PC-3 (cell line): ENCODE measurements around the gene SETDB1. TPM values are rescaled to one million over a fixed set of nuclear protein-coding genes. Genes with fewer than 3 reads are reported as not detected.

Experiments
- ATAC-seq: fragments of 200-7000 bp; cut with Tn5 transposase; 2 replicates; pipeline ENCODE4 v1.9.1; 2020; ENCODE audit warnings: mild to moderate bottlenecking, moderate library complexity
- BruUV-seq: library from RNA; stranded (reverse); fragments of 400-500 nt; replicated peaks from 2 replicates; lab custom pipeline; 2021; lab: Mats Ljungman, UMichigan
- CTCF ChIA-PET: fragments of 300-600 bp; sonication (Branson Sonifier 250); formaldehyde crosslinking; loops from one replicate; lab custom pipeline; 2022; ENCODE audit warnings: antibody characterized with exemption; lab: Charles Lee
- POLR2A ChIA-PET: fragments of 300-600 bp; sonication (Branson Sonifier 250); formaldehyde crosslinking; loops from one replicate; lab custom pipeline; 2022; ENCODE audit warnings: antibody characterized with exemption; ENCODE audit not compliant: unreplicated experiment; lab: Charles Lee
- DNase-seq: peaks from one replicate; pipeline ENCODE4 v3.0.0-alpha.2; 2015
- H2AFZ ChIP-seq: fragments of 300-600 bp; sonication (generic); 2 replicates; pipeline ENCODE4 v1.6.0; 2016; ENCODE audit warnings: antibody characterized with exemption, low read length
- H3F3A ChIP-seq: fragments of 300-600 bp; sonication (generic); one replicate; pipeline ENCODE4 v1.6.0; 2017; ENCODE audit warnings: antibody characterized with exemption, low read length, control low read depth, mild to moderate bottlenecking; ENCODE audit not compliant: unreplicated experiment
- H3K27ac ChIP-seq: fragments of 300-600 bp; sonication (generic); 2 replicates; pipeline ENCODE4 v1.5.1; 2016; ENCODE audit warnings: mild to moderate bottlenecking, low read length
- H3K27me3 ChIP-seq: fragments of 300-600 bp; sonication (generic); 2 replicates; pipeline ENCODE4 v1.6.1; 2016; ENCODE audit warnings: low read length, mixed read lengths
- H3K36me3 ChIP-seq: fragments of 300-600 bp; sonication (generic); 2 replicates; pipeline ENCODE4 v1.6.1; 2016; ENCODE audit warnings: low read depth, mixed run types, low read length, mixed read lengths
- H3K4me1 ChIP-seq: fragments of 300-600 bp; sonication (generic); 2 replicates; pipeline ENCODE4 v1.5.1; 2016; ENCODE audit warnings: low read length; ENCODE audit not compliant: insufficient read depth
- H3K4me2 ChIP-seq: fragments of 300-600 bp; sonication (generic); 2 replicates; pipeline ENCODE4 v1.6.0; 2016; ENCODE audit warnings: low read length
- H3K4me3 ChIP-seq: fragments of 300-600 bp; sonication (generic); 2 replicates; pipeline ENCODE4 v1.5.1; 2016; ENCODE audit warnings: mild to moderate bottlenecking, low read length, mixed read lengths
- H3K79me2 ChIP-seq: fragments of 300-600 bp; sonication (generic); 2 replicates; pipeline ENCODE4 v1.6.1; 2017; ENCODE audit warnings: low read length, mixed read lengths
- H3K9ac ChIP-seq: fragments of 300-600 bp; sonication (generic); 2 replicates; pipeline ENCODE4 v1.6.0; 2016; ENCODE audit warnings: mild to moderate bottlenecking, low read length
- H3K9me2 ChIP-seq: fragments of 300-600 bp; sonication (generic); replicated peaks from 2 replicates; pipeline ENCODE4 v1.6.1; 2016; ENCODE audit warnings: mixed run types, low read length, mixed read lengths
- H3K9me3 ChIP-seq: fragments of 300-600 bp; sonication (generic); 2 replicates; pipeline ENCODE4 v1.6.1; 2016; ENCODE audit warnings: low read length, mixed read lengths
- H4K20me1 ChIP-seq: fragments of 300-600 bp; sonication (generic); 2 replicates; pipeline ENCODE4 v1.6.1; 2016; ENCODE audit warnings: low read length, mixed read lengths
- EZH2 ChIP-seq: fragments of 300-600 bp; sonication (generic); IDR thresholded peaks from one replicate; pipeline ENCODE4 v1.6.1; 2017; ENCODE audit warnings: antibody characterized with exemption, mild to moderate bottlenecking, low read length; ENCODE audit not compliant: unreplicated experiment
- EZH2phosphoT487 ChIP-seq: fragments of 300-600 bp; sonication (generic); IDR thresholded peaks from 2 replicates; pipeline ENCODE4 v1.6.1; 2018; ENCODE audit warnings: mild to moderate bottlenecking, antibody characterized with exemption, low read length, borderline replicate concordance
- intact Hi-C: fragments of 100-400 bp; cut with micrococcal nuclease; formaldehyde crosslinking; loops from 2 replicates; pipeline ENCODE4 v1.9.0; 2023
- total RNA-seq: library from RNA; depleted of rRNA; stranded (reverse); fragments of >200 nt; gene quantifications from 2 replicates; pipeline ENCODE4 v1.2.3, GENCODE V29; 2014
- TF ChIP-seq, protein P1 (sequence below): fragments of 300-600 bp; sonication (generic); conservative IDR thresholded peaks from 2 replicates; pipeline ENCODE4 v1.5.1; 2017; ENCODE audit warnings: antibody characterized with exemption, low read depth, mild to moderate bottlenecking, low read length

The SETDB1 gene
- total RNA-seq, 1 experiment from 2014 or later, result 42.4 TPM

DNA sequence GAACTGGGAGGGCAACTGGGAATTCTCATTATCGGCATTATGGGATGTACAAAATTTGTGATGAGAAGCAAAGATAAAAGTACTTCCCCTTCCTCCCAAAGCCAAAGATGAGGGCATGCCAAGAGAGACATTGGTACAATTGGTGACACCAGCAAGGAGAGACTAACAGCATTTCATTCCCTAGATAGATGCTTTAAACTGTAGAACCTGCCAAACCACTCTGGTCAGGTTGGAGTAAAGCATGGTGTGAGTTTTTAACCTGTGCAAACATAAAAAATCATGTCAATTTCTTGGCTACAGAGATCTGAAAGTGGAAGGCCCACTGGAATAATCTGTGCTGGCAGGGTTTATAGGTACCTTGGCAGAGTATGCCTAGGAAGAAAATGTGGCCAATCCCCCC lies 19.8 kb upstream of the SETDB1 start:
- ChIA-PET CTCF (no interaction called here), POLR2A (no interaction called here)
- ATAC-seq (peak; percentile 59), DNase-seq (peak; percentile 65)
- Histone ChIP-seq H3K4me2 (no peak overlapping the region), H3K27me3 (no peaks in the 10 kb centered on the region), H3K4me1 (peaks cover 4% of the 10 kb centered on the region; the same call in 1 of the 2 replicates), H3K27ac (no peak overlapping the region), H3F3A (no peaks in the 10 kb centered on the region), H3K4me3 (no peak overlapping the region), H3K9me3 (peaks cover 4% of the 10 kb centered on the region; the same call in 1 of the 2 replicates), H3K9ac (no peak overlapping the region), H3K36me3 (no peaks in the 10 kb centered on the region), H4K20me1 (no peaks in the 10 kb centered on the region), H3K9me2 (no peaks in the 10 kb centered on the region), H2AFZ (no peak overlapping the region), H3K79me2 (no peaks in the 10 kb centered on the region)
- intact Hi-C loops, result no loop called here
- TF ChIP-seq EZH2phosphoT487, result no peak
- TF ChIP-seq EZH2, result no peak
- TF ChIP-seq, protein P1, sequence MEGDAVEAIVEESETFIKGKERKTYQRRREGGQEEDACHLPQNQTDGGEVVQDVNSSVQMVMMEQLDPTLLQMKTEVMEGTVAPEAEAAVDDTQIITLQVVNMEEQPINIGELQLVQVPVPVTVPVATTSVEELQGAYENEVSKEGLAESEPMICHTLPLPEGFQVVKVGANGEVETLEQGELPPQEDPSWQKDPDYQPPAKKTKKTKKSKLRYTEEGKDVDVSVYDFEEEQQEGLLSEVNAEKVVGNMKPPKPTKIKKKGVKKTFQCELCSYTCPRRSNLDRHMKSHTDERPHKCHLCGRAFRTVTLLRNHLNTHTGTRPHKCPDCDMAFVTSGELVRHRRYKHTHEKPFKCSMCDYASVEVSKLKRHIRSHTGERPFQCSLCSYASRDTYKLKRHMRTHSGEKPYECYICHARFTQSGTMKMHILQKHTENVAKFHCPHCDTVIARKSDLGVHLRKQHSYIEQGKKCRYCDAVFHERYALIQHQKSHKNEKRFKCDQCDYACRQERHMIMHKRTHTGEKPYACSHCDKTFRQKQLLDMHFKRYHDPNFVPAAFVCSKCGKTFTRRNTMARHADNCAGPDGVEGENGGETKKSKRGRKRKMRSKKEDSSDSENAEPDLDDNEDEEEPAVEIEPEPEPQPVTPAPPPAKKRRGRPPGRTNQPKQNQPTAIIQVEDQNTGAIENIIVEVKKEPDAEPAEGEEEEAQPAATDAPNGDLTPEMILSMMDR, result no peak
- BruUV-seq, result no TSS peak

DNA sequence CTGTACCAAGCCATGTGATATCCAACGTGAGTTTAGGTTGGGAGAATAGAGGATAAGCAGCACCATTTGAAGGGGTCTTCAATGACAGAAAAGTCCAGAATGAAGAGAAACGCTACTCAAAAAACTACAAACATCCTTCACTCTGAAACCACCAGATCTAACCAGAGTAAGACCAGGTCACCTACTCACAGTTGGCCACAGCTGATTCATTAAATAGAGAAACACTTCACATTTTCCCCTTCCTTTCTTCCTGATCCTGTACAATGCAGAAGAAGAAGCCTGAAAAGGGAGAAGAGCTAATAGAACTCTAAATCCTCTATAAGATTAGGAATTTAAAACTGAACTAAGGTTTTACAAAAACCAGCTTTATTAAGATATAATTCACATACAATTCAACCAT lies 19.4 kb upstream of the SETDB1 start:
- POLR2A ChIA-PET, result no interaction called here
- no peaks in the 10 kb centered on the region for H3K27me3 ChIP-seq
- H3K9ac ChIP-seq, result no peak overlapping the region
- H3K79me2 ChIP-seq, result no peaks in the 10 kb centered on the region
- H2AFZ ChIP-seq, result no peak overlapping the region
- H3K36me3 ChIP-seq, result no peaks in the 10 kb centered on the region
- TF ChIP-seq EZH2phosphoT487 (no peak), EZH2 (no peak)
- TF ChIP-seq, protein P1, result no peak
- DNase-seq (no peak), ATAC-seq (no peak)
- no peak overlapping the region for H3K4me3 ChIP-seq
- no TSS peak for BruUV-seq
- peaks cover 4% of the 10 kb centered on the region; the same call in 1 of the 2 replicates for H3K4me1 ChIP-seq
- H3K9me2 ChIP-seq, result no peaks in the 10 kb centered on the region
- H4K20me1 ChIP-seq, result no peaks in the 10 kb centered on the region
- H3K9me3 ChIP-seq, result peaks cover 4% of the 10 kb centered on the region; the same call in 1 of the 2 replicates
- CTCF ChIA-PET, result no interaction called here
- no peak overlapping the region for H3K4me2 ChIP-seq
- H3K27ac ChIP-seq, result no peak overlapping the region
- intact Hi-C loops, result no loop called here
- H3F3A ChIP-seq, result no peaks in the 10 kb centered on the region

DNA sequence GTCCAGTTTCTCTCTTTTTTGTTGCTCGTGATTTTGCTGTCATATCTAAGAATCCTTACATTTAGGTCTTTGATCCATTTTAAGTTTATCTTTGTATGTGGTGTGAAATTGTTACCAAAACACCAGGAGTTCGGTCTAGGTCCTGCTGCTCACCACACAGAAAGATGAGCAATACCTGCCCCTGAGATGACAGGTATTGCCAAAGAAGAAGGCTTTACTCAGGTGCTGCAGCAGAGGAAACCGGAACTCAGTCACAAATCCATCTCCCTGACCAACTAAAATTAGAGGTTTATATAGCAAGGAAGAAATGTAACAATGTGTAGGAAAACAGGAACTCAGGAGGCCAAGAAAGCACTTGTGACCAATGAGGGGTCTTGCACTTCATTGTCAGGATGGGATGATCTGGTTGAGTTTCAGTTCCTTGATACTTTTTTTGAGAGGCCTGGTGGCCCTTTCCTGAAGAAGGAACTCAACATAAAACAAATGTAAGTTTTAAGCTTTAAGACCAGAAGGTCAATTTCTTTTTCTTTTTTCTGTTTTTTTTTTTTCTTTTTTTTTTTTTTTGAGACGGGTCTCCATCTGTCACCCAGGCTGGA lies 16.5 kb upstream of the SETDB1 start:
- Histone ChIP-seq H3K79me2 (no peaks in the 10 kb centered on the region), H2AFZ (no peak overlapping the region), H3K9me2 (no peaks in the 10 kb centered on the region), H3F3A (no peaks in the 10 kb centered on the region), H3K4me2 (no peak overlapping the region), H3K4me1 (peaks cover 4% of the 10 kb centered on the region; the same call in 1 of the 2 replicates), H4K20me1 (no peaks in the 10 kb centered on the region), H3K27ac (no peak overlapping the region), H3K36me3 (no peaks in the 10 kb centered on the region), H3K9ac (no peak overlapping the region), H3K4me3 (no peak overlapping the region), H3K9me3 (peaks cover 4% of the 10 kb centered on the region; the same call in 1 of the 2 replicates), H3K27me3 (no peaks in the 10 kb centered on the region)
- CTCF ChIA-PET, result no interaction called here
- POLR2A ChIA-PET, result interaction anchor here (0.6 kb wide), 1 partner anchor 335 kb away, joined by 9 read pairs; no protein-coding TSS in a partner anchor
- intact Hi-C loops, result no loop called here
- BruUV-seq, result no TSS peak
- DNase-seq, result no peak
- TF ChIP-seq EZH2 (no peak), EZH2phosphoT487 (no peak)
- TF ChIP-seq, protein P1, result no peak
- no peak for ATAC-seq
